Activated T-cell treated with anti-CD3 and anti-CD28 coated beads for 1 hour (primary cell): ENCODE results near the gene LCN12.

Experiments used
- DNase-seq: peaks from one replicate; pipeline ENCODE4 v3.0.0-alpha.2; 2020; ENCODE audit warnings: low read depth

LCN12 gene, protein sequence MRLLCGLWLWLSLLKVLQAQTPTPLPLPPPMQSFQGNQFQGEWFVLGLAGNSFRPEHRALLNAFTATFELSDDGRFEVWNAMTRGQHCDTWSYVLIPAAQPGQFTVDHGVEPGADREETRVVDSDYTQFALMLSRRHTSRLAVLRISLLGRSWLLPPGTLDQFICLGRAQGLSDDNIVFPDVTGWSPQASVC

DNA sequence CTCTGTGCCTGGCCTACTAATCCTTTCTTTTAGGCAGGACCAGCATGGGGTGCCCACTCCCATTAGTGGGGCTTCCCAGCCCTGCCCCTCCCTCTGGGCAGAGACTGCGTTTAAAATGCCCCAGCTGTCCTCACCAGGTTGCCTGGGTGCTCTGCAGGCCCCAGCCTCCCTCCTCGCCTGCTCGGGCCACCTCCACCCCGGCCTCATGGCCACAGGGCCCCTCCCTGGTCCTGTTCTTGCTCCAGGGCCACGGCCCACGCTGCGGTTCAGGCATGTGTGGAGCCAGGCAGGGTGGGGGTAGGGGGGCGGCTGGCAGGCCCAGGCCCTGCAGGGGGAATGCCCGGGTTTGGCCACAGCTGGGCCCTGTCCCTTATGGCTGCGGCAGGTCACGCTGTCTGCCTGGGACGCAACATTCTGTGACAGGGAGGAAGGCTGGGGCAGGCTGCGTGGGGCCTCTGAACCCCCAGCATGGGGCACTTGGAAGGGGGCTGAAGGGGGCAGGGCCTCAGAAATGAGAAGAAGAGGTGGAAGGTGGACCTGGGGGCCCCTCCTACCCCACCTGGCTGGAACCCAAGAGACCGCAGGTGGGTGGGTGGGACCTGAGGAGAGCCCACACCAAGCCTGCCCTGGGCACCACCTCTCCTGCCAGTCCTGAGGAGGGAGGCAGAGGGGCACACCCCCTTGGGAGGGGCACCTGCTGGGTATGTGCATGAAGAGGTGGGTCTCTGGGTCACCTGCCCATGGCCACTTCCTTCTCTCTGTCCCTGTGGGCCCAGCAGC is at the start of gene LCN12:
Gene LCN12, plus strand, starts transcription at position 733 of the 780 bp plus-strand sequence. CDS start 55 bp downstream, outside the sequence.
- no peak for DNase-seq

DNA sequence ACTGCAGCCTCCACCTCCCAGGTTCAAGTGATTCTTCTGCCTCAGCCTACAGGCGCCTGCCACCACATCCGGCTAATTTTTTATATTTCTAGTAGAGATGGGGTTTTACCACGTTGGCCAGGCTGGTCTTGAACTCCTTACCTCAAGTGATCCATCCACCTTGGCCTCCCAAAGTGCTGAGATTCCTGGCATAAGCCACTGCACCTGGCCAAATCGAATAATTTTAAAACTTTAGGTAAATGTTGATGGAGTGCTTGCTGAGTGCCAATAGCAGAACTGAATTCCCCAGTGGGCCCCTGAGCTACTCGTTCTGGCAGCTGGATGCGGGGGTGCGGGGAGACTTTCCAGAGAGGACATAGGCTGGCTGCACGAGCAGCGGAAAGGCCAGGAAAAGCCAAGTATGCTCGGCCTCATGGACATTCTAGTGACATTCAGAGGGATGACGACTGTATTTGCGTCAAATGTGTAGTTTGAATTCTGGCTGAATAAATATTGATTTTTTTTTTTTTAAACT is 49.0 kb upstream of the LCN12 start:
- DNase-seq: no peak

DNA sequence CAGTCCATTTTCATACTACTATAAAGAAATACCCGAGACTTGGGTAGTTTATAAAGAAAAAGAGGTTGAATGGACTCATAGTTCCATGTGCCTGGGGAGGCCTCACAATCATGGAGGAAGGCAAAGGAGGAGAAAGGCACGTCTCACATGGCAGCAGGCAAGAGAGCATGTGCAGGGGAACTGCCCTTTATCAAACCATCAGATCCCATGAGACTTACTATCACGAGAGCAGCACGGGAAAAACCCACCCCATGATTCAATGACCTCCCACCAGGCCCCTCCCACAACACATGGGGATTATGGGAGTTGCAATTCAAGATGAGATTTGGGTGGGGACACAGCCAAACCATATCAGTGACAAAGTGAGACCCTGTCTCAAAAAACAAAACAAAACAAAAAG is 45.8 kb upstream of the LCN12 start:
- DNase-seq: no peak

DNA sequence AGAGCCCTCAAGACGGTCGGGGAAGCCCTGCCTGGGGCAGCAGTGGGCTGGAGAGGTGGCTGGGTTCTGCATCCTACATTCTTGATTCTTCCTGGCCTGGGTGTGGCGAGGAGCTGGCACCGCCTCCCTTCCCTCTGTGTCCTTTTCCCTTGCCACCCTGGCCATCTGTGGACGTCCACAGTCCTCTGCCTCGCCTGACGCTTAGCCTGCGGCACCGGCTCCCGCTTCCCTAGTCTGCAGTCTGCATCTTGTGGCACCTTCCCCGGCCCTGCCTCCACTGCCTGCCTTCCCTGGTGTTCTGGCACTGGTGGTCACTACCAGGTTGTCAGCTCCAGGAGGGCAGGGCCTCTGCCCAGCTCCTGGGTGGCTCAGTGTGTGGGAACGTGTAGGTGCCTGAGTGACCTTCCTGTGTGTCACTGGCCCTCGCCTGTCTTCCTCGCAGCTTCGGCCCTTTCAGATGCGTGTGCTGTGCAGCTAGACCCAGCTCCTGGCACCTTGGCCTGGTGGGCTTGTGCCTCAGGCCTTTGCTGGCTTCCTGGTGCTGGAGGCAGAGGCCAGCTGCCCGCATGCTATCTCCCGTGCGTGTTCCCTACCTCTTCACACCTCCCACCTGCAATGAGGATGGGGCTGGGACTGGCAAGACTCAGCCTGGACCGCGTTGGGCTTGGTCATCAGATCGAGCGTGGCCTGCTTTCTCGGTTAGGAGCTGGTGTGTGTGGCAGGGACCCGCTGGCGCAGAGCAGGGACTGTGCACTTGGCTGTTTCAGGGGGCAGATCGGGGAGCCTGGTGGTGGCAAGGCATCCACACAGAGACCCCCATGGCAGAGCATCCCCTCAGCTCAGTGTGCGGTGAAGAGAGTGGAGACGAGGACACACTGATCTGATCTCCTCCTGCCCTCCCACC is 44.8 kb upstream of the LCN12 start:
- no peak for DNase-seq

DNA sequence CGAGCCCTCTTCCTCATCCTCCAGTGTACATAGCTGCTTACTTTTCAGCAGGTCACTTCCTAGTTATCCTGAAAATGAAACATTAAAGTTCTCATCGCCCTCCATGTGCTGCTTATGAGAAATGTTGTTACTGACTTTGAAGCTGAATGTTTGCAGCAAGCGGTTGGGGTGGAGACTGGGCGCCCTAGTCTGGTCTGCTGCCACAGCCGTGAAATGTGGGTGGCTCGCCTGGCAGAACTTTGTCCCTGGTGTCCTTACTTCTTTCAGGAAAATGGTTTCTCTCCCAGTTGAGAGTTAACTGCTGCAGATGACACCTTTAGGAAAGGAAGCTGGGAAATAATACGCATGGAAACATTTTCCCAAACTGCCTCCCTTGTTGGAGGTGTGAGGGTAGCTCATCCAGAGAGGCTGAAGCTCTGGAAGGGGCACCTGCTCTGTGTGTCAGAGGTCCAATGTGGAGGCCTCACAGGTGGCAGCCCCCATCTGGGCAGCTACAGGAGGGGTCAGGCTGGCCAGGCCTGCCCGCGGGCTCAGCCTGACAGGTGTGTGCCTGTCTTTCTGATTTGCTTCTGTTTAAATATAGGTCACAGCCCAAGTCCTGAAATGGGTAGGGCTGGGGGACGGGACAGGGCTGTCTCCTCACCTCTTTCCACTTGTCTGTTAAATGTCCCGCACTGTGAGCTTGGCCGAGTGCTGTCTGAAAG is 41.7 kb upstream of the LCN12 start:
- no peak for DNase-seq

DNA sequence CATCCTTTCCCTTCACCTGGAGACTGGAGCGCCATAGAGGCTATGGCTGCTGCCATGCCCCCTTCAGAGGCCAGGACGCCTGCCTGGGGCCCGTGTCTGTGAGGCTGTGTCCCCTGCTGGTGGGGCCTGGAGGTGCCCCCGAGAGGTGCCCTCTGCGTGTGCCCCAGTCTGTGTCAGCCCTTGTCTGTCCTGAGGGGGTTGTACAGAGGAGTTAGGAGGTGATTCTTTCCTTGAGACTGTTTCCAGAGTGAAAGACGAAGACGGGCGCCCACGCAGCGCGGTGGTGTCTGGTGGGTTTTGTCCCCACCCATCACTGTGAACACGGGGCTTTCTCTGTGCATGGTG is 41.2 kb upstream of the LCN12 start:
- DNase-seq: no peak

DNA sequence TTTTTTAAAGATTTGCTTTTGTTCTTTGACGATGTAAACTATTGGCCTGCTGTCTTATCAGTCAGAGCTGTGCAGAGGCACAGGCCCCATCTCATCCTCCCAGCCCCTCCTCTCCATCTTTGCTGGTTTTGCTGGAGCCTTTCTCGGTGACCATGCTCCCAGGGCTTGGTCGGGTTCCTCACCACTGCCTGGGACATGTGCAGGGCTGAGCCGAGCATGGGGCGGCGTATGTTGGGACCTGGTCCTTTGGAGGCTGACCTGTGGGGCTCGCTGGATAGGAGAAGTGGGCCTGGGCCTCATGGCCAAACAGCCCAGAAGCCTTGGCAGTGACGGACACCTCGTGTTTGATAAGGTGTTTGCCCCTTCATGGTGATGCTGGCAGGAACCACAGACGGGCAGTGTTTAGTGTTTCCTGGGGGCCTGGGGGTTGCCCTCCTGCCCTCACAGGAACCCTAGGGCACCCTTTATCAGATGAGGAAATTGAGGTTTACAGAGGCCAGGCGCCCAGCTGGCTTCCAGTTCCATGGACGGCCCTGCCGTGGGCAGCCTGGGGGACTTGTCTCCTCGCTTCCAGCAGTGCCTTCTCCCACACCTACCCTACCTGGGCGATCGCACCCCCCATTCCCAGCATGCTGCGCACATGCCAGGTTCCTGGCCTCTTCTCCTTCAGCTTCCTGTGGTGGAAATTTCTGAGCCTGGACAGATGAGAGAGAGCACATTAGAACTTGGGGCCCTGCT is 38.2 kb upstream of the LCN12 start:
- DNase-seq: no peak

DNA sequence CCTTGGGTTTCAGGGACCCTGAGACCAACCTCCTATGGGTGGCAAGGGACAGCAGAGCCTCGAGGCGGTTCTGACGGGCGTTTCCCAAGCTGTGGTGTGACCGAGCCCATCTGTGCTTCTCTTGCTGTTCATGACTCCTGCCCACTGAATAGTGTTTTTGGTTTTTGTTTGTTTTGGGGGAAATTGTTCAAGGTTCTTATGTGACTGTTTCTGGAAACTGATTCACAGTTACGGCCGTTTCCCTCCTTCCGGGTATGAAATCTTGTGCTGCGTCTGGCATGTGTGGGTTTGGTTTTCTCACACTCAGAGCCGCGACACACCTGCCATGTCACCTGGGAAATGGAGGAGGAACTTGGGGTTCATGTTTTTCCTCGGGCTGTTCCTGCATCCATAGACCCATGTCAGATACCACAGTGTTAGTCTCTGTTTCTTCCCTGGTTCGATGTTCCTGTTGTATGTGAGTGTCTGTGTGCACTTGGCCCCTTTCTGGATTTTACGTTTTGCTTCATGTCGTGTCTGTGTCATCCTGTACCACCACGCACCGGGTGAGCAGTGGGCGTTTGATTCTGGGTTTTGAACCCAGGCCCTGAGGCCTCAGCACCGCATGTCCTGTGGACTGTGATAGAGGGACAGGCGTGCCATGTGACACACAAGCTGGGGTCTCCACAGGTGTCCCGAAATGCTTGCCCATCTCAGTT is 36.3 kb upstream of the LCN12 start:
- DNase-seq: no peak

DNA sequence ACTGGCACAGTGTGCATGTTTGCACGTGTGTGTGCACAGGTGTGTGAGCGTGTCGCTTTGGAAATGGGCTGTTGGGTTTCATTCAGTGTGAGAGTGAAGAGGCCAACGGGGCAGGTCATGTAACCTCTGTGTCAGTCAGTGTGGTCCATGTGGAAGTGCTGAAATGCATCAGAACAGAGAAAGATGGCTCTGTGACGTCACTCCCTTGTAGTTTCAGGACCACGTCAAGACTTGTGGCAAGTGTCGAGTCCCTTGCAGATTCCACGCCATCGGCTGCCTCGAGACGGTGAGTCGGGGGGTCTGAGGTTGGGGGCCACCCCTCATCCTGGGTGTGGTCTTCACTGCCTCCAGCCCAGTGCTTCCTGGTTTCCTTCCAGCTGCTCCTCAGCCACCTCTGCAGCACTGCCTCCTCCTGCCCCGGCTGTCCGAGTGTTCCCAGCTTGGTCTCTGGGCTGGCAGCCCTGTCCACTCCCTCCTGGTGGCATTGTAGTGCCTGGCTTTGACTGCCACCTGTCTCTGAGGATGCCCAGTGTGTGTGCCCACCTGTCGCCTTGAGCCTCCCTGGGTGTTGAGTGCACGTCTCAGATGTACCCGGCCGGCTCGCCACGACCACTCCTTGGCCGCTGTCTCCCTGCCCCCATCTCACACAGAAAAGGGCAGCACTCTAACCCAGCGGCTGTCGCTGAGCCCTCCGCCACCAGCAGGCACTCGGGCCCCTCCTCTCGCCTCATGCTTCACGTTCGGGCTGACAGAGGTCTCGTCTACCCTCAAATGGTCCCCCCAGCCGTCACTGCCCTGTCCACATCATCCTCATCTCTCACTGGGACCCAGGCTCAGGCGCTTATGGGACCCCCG is 35.5 kb upstream of the LCN12 start:
- DNase-seq: no peak

DNA sequence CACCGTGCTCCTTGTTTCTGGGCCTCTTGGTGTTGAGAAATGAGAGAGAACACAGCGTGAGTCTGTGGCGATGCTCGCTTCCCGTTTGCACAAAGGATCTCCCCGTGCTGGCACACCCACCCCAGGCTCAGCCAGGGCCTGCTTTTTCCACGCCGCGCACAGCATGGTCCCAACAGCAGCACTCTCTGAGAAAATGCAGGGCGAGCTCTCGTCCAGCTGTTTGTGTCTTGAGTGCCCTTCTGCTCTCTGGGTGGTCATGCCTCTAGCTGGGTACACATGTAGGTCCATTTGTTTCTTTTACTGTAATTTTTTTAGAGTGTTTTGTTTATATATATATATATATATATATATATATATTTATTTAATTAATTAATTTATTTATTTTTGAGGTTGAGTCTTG is 34.2 kb upstream of the LCN12 start:
- DNase-seq: no peak

DNA sequence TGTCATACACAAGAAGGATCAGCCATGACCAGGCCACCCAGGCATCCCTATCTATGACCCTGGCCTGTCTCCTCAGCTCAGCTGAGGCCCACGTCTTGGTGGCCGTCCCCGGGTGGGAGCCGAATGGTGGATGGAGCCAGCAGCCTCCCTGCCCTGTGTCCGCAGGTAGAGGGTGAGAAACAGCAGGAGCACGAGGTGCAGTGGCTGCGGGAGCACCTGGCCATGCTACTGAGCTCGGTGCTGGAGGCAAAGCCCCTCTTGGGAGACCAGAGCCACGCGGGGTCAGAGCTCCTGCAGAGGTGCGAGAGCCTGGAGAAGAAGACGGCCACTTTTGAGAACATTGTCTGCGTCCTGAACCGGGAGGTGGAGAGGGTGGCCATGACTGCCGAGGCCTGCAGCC is 32.0 kb upstream of the LCN12 start:
- no peak for DNase-seq

DNA sequence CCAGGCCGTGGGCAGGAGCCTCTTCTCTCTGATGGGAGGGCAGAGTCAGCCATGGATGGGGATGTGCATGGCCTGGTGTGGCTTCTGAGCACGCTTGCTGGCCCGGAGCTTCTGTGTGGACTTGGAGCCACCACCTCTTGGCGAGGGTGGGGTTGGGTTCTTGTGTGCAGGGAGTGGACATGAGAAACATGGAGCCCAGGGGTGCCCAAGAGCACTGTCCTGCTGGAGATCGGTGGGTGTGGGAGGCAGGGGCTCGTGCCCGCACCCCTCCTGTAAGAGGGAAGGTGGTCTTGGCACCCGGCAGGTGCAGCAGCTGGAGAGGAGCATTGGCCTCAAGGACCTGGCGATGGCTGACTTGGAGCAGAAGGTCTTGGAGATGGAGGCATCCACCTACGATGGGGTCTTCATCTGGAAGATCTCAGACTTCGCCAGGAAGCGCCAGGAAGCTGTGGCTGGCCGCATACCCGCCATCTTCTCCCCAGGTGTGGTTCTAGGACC is 31.3 kb upstream of the LCN12 start:
- no peak for DNase-seq

DNA sequence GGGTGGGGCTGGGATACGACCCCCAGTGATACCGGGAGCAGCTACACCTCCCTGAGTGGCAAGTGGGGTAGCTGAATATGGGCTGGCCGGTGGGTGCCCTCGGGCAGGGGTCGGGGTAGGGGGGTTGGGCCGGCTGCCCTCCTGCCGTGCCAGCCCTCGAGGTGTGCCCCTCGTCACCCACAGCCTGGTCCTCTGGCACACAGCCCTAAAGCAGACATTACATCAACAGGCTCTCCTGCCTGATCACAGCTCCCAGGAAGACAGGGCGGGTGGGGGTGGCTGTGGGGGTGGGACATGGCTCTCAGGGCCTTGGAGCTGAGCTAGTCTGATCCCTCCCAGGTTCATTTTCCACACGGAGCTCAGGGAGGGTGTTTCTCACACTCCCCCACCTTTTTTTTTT is 30.8 kb upstream of the LCN12 start:
- no peak for DNase-seq

DNA sequence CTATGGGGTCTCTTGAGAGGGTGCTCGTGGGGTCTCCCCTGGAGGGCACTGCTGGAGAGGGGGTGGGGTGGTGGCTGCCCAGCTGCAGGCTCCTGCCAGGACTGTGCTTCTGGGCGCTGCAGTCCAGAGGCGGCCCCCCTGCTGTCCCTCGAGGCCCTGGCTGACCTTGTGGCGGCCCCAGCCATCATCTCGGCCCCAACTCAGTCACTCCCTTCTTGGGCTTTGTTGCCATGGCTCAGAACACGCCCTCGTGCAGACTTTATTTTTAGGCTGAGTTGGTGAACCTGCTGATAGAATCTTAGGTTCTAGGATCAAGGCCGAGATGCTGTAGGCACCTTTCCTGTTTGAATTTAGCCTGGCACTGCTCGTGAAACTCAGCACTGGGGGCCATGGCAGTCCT is 30.4 kb upstream of the LCN12 start:
- DNase-seq: no peak

DNA sequence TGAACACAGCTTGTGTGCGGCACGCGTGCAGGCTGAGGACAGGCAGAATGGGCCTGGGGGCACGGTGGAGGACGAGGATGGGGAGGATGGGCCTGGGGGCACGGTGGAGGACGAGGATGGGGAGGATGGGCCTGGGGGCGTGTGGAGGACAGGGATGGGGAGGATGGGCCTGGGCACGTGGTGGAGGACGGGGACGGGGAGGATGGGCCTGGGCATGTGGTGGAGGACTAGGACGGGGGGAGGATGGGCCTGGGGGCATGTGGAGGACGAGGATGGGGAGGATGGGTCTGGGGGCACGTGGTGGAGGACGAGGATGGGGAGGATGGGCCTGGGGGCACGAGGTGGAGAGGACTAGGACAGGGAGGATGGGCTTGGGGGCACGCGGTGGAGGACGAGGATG is 29.5 kb upstream of the LCN12 start:
- DNase-seq: no peak

DNA sequence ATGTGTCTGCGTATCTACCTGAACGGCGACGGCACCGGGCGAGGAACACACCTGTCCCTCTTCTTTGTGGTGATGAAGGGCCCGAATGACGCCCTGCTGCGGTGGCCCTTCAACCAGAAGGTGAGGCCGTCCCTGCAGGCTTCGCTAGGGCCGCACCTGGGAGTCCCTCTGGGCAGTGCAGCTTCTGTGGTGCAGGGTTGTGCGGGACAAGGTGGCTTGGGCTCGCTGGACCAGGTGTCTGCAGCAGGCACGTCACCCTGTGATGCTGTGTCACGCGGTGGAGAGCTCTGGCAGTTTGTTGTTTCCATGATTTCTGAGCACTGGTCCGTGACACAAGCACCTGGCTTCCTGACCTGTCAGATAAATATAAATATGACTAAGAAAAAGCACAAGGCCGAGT is 28.2 kb upstream of the LCN12 start:
- DNase-seq: no peak

DNA sequence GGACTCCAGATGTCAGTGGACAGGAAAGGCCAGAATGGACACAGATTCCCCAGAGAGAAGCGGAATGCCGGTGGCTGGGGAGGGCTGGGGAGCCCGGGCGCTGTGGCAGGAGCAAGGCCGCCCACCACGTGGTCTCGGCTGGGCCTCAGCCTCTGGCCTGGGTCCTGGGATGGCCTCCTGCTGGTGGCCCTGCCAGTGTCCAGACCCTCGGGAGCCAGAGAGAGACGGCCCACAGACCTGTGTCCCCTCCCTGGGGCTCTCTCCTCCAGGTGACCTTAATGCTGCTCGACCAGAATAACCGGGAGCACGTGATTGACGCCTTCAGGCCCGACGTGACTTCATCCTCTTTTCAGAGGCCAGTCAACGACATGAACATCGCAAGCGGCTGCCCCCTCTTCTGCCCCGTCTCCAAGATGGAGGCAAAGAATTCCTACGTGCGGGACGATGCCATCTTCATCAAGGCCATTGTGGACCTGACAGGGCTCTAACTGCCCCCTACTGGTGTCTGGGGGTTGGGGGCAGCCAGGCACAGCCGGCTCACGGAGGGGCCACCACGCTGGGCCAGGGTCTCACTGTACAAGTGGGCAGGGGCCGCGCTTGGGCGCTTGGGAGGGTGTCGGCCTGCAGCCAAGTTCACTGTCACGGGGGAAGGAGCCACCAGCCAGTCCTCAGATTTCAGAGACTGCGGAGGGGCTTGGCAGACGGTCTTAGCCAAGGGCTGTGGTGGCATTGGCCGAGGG is 26.5 kb upstream of the LCN12 start:
- no peak for DNase-seq

DNA sequence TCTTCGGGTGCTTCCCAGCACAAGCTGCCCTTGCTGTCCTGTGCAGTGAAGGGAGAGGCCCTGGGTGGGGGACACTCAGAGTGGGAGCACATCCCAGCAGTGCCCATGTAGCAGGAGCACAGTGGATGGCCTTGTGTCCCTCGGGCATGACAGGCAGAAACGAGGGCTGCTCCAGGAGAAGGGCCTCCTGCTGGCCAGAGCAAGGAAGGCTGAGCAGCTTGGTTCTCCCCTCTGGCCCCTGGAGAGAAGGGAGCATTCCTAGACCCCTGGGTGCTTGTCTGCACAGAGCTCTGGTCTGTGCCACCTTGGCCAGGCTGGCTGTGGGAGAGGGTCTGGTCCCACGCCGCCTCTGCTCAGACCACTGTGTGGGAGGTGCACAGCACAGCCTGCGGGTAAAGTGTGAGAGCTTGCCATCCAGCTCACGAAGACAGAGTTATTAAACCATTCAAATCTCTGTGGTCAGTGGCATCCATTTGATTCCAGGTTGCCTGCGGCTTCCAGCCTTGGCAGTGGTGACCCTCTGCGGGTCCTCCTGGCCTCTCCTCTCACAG is 25.8 kb upstream of the LCN12 start:
- no peak for DNase-seq

DNA sequence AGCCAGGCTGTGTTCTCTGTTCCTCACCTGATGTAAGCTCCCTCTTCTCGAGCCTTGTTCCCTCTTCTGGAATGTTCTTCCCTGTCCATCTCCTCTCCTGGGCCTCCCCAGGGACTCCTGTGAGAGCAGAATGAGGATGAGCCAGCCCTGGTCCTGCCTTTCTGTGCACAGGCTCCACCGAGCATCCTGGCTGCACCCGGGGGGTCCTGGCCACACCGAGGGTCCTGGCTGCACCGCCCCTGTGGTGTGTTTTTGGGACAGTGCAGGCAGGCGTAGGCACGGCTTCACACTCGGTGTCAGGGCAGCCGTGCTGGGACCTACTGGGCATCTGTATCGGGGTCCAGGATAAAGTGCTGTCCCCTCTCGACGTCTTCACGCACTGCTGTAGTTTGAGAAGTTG is 25.3 kb upstream of the LCN12 start:
- DNase-seq: no peak
